GM12891 (cell line): ENCODE results near the gene ARHGAP12.

ENCODE experiments used
- PAX5 ChIP-seq: IDR thresholded peaks from 2 replicates; pipeline ENCODE4 v1.6.1; 2011; ENCODE audit warnings: low read length, moderate library complexity, mild to moderate bottlenecking; ENCODE audit not compliant: insufficient read depth, severe bottlenecking
- POLR2A ChIP-seq: IDR thresholded peaks from 2 replicates; pipeline ENCODE4 v1.6.1; 2011; ENCODE audit warnings: low read depth, low read length, control low read depth
- POLR2AphosphoS5 ChIP-seq: IDR thresholded peaks from 2 replicates; pipeline ENCODE4 v1.6.1; 2011; ENCODE audit warnings: low read depth, low read length, control low read depth
- TAF1 ChIP-seq: IDR thresholded peaks from 2 replicates; pipeline ENCODE4 v1.6.1; 2011; ENCODE audit warnings: low read depth, low read length, control low read depth

DNA sequence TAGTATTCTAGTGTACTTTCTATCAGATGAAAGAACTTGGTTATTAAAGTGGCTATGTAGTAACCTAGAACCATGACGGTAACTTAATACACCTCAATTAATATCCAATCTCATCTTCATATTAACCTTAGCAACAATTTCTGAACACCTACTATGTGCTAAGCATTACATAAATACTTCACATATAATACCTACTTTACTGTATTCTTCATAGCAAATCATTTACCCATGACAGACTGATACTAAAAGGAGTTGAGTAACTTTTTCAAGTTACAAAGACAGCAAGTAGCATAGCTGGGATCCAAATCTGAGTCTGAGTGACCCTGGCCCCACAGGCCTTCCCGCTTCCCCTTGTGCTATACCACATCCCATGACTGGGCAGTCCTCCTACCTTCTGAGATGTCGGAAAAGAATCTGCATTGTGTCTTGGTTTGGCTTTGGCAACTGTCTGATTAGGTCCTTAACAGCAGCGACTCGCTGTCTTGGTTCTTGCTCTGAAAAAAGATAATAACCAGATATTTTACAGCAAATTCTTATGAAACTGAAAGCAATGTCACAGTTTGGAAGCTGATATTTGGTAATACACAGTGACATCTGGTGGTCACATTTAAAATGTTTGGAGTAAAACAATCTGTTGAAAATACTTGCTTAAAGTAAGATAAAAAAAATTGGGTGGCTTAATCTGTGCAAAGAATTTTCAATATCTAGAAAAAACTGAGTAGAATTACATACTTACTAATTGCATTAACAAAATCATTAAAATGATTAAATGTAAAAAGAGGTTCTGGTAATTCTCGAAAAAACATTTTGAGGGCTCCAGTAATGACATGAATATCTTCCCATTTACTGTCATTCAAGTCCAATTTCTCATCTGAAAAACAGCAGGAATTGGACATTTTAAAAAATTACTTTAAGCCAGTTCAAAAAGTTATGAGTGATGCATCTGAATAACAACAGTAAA, 120.1 kb downstream of the ARHGAP12 start:
- TF ChIP-seq POLR2A, result no peak
- no peak for TF ChIP-seq TAF1
- TF ChIP-seq POLR2AphosphoS5, result no peak
- TF ChIP-seq PAX5, result no peak
